GM19238 (cell line): ENCODE results near the gene WNT8B.

Experiments
- DNase-seq: peaks from one replicate; pipeline ENCODE4 v3.0.0; 2011; ENCODE audit warnings: low spot score; ENCODE audit not compliant: insufficient read length

The WNT8B gene

GRCh38 chr10:100518761-100519241, 56.0 kb downstream of the WNT8B start:
- no peak for DNase-seq

- no peak for DNase-seq
Observed at GRCh38 chr10:100519311-100520051, 56.7 kb downstream of the WNT8B start, which contains the start of gene SEC31B. SEC31B (minus strand) TSS chr10:100519861; CDS start chr10:100516952, 2,909 bp downstream.

- no peak for DNase-seq
Observed at GRCh38 chr10:100520811-100521210, 58.0 kb downstream of the WNT8B start.

- no peak for DNase-seq
Observed at GRCh38 chr10:100522107-100522801, 59.4 kb downstream of the WNT8B start.

GRCh38 chr10:100522945-100523344, 60.1 kb downstream of the WNT8B start:
- DNase-seq = no peak

GRCh38 chr10:100524206-100524605, 61.4 kb downstream of the WNT8B start:
- DNase-seq = no peak

GRCh38 chr10:100524638-100525037, 61.8 kb downstream of the WNT8B start:
- DNase-seq = no peak

- DNase-seq = no peak
Observed at GRCh38 chr10:100528123-100528886, 65.5 kb downstream of the WNT8B start.

GRCh38 chr10:100528921-100529474, 66.2 kb downstream of the WNT8B start:
- DNase-seq = no peak

- DNase-seq = peak; percentile 73
Observed at GRCh38 chr10:100529475-100530298, 66.9 kb downstream of the WNT8B start, which contains the start of gene NDUFB8. NDUFB8 (minus strand) TSS chr10:100529871; CDS start chr10:100529851, 20 bp downstream.

- no peak for DNase-seq
Observed at GRCh38 chr10:100531761-100532160, 69.0 kb downstream of the WNT8B start.
